Measurements from ENCODE around the gene MBNL1.

GRCh38 chr3:152430223-152431002 is 161.7 kb downstream of the MBNL1 start:
- TF ChIP-seq CTCF (conservative IDR thresholded peaks at IDR 0.05; ENCODE audit: low read depth, low read length) (no peak), EZH2 (IDR thresholded peaks at IDR 0.05; ENCODE audit: borderline replicate concordance, low read depth, low read length, poor library complexity, severe bottlenecking) (no peak)
